ENCODE data around the gene CTU2. TPM values are rescaled to one million over a fixed set of nuclear protein-coding genes. Genes with fewer than 3 reads are reported as not detected.

Gene CTU2
- total RNA-seq, 1 donor from 2014 or later: 8.3 TPM

- ATAC-seq: no peak
Measured at GRCh38 chr16:88726408-88726749, 20.1 kb downstream of the CTU2 start.

GRCh38 chr16:88726981-88727380, 20.7 kb downstream of the CTU2 start:
- ATAC-seq (no peak), DNase-seq (ENCODE audit: low spot score) (no peak)

More at GRCh38 chr16:88726408-88726749, 20.1 kb downstream of the CTU2 start:
- no peak for DNase-seq (ENCODE audit: low spot score)

GRCh38 chr16:88727871-88728270, 21.6 kb downstream of the CTU2 start:
- ATAC-seq: no peak
- no peak for DNase-seq (ENCODE audit: low spot score)

GRCh38 chr16:88730632-88731607, 24.6 kb downstream of the CTU2 start:
- ATAC-seq (no peak), DNase-seq (ENCODE audit: low spot score) (no peak)

- ATAC-seq (peak; percentile 64), DNase-seq (ENCODE audit: low spot score) (peak; percentile 68)
Measured at GRCh38 chr16:88731699-88732098, 25.4 kb downstream of the CTU2 start.

- no peak for DNase-seq (ENCODE audit: low spot score)
- ATAC-seq: peak; percentile 30
Measured at GRCh38 chr16:88732172-88732960, 26.1 kb downstream of the CTU2 start.

GRCh38 chr16:88732961-88733294, 26.6 kb downstream of the CTU2 start:
- DNase-seq (ENCODE audit: low spot score) (no peak), ATAC-seq (no peak)

GRCh38 chr16:88733630-88734360, 27.5 kb downstream of the CTU2 start:
- DNase-seq (ENCODE audit: low spot score) (no peak), ATAC-seq (no peak)

GRCh38 chr16:88734361-88734728, 28.0 kb downstream of the CTU2 start:
- no peak for DNase-seq (ENCODE audit: low spot score)
- ATAC-seq: no peak

GRCh38 chr16:88735121-88735520, 28.8 kb downstream of the CTU2 start:
- DNase-seq (ENCODE audit: low spot score): no peak
- ATAC-seq: no peak

- ATAC-seq (no peak), DNase-seq (ENCODE audit: low spot score) (no peak)
Measured at GRCh38 chr16:88735616-88736015, 29.3 kb downstream of the CTU2 start.

GRCh38 chr16:88736088-88736487, 29.8 kb downstream of the CTU2 start:
- DNase-seq (ENCODE audit: low spot score) (no peak), ATAC-seq (no peak)

- ATAC-seq: no peak
Measured at GRCh38 chr16:88736496-88736895, 30.2 kb downstream of the CTU2 start.

GRCh38 chr16:88737298-88738150, 31.2 kb downstream of the CTU2 start:
- peak; percentile 82 for ATAC-seq
- DNase-seq (ENCODE audit: low spot score): peak; percentile 62

More at GRCh38 chr16:88736496-88736895, 30.2 kb downstream of the CTU2 start:
- DNase-seq (ENCODE audit: low spot score): no peak

GRCh38 chr16:88738151-88739084, 32.1 kb downstream of the CTU2 start:
- DNase-seq (ENCODE audit: low spot score): no peak
- peak; percentile 2 for ATAC-seq

GRCh38 chr16:88739139-88739976, 33.1 kb downstream of the CTU2 start:
- no peak for ATAC-seq
- no peak for DNase-seq (ENCODE audit: low spot score)

- ATAC-seq: no peak
- no peak for DNase-seq (ENCODE audit: low spot score)
Measured at GRCh38 chr16:88739977-88740726, 33.8 kb downstream of the CTU2 start.

GRCh38 chr16:88740727-88741055, 34.4 kb downstream of the CTU2 start:
- DNase-seq (ENCODE audit: low spot score) (no peak), ATAC-seq (no peak)
